ENCODE results near the gene ZNF500.

GRCh38 chr16:4706871-4707270, 60.1 kb downstream of the ZNF500 start:
- TF ChIP-seq GATA3 (IDR thresholded peaks at IDR 0.05; ENCODE audit: low read depth, low read length) (no peak), GATA2 (IDR thresholded peaks at IDR 0.05; ENCODE audit: low read depth, low read length) (no peak)
